ENCODE results near the gene RUSC2. TPM values are rescaled to one million over a fixed set of nuclear protein-coding genes. Genes with fewer than 3 reads are reported as not detected.
A peak's percentile ranks its signal among the peaks of the same experiment; 100 is the strongest.

RUSC2 gene
- total RNA-seq, 1 experiment from 2014 or later = 10.7 TPM

DNA sequence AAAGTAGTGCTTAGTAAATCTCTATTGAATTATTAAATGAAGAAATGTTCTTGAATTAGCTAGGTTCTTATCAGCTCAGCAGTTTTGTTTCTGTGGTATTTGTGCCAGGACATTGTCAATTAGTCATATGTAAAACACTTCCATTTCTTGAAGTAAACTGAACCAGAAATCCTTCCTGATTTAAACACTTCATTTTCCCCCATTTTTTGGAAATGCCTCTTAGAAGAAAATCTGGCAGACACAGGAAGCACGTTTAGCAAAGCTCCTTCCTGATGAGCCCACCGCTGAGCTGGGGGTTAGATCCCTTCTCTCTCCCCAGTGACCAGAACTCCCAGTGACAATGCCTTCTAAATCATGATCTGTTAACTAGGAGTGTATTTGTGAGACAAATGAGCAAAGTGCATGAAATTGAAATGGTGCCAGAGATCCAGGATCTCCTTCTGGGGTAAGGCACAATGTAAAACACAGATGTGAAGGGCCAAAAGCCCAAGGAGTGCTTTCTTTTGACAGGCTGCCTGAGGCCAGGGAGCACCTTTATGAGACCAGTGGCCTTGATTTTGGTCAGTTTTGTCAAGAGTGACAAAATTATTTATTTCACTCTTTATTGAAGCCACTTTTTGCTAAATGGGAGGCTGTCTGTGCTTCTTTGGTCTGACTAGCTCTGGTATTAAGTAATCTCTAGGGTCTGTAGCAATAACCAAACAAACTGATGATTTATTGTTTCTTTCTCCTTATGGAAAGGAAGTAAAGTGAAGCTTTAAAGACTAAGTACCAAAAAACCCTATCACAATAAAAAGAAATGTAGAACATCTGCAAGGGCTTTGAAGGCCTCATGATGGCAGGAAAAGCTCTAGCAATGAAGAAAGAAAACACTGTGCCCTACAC, 25.5 kb upstream of the RUSC2 start:
- Histone ChIP-seq H3K36me3 (ENCODE audit: low read depth, low read length) (no peaks in the 10 kb centered on the region), H3K27me3 (ENCODE audit: low read length) (no peaks in the 10 kb centered on the region), H3F3A (ENCODE audit: low read length, unreplicated experiment) (no peaks in the 10 kb centered on the region), H3K79me2 (ENCODE audit: low read length) (no peaks in the 10 kb centered on the region), H3K9ac (ENCODE audit: low read length) (no peak overlapping the region), H4K20me1 (ENCODE audit: low read length) (no peaks in the 10 kb centered on the region), H3K4me1 (ENCODE audit: insufficient read depth, low read length) (peaks cover 4% of the 10 kb centered on the region; the same call in 1 of the 2 replicates), H3K9me3 (ENCODE audit: low read length) (no peaks in the 10 kb centered on the region), H3K4me3 (ENCODE audit: low read length) (no peak overlapping the region), H3K9me2 (replicated peaks; ENCODE audit: low read length) (no peaks in the 10 kb centered on the region), H3K4me2 (ENCODE audit: low read length) (no peak overlapping the region), H2AFZ (ENCODE audit: low read length) (no peak overlapping the region), H3K27ac (ENCODE audit: low read length) (no peak overlapping the region)
- TF ChIP-seq CTCF (conservative IDR thresholded peaks at IDR 0.05; ENCODE audit: low read depth, low read length) = no peak
- no peak for TF ChIP-seq EZH2phosphoT487 (IDR thresholded peaks at IDR 0.05; ENCODE audit: borderline replicate concordance, low read length)
- TF ChIP-seq EZH2 (IDR thresholded peaks at IDR 0.05; ENCODE audit: low read length, unreplicated experiment) = no peak
- ATAC-seq (no peak), DNase-seq (no peak)
- BruUV-seq (replicated peaks) = no TSS peak
- POLR2A ChIA-PET (ENCODE audit: unreplicated experiment) = interaction anchor here (0.6 kb wide), 1 partner anchor 500 kb away, joined by 3 read pairs; no protein-coding TSS in a partner anchor
- intact Hi-C loops (cut with micrococcal nuclease) = no loop called here
- CTCF ChIA-PET = no interaction called here

GRCh38 chr9:35470340-35470739, 19.6 kb upstream of the RUSC2 start:
- no TSS peak for BruUV-seq (replicated peaks)
- H3K4me3 ChIP-seq (ENCODE audit: low read length) = 0 out of 2 replicates have a peak overlapping the region, but pooled peaks have one; percentile 24
- intact Hi-C loops (cut with micrococcal nuclease) = loop anchor here (2.0 to 10.0 kb wide), 4 partner anchors 44 to 306 kb away; partner anchors contain the start of gene UNC13B
- TF ChIP-seq EZH2 (IDR thresholded peaks at IDR 0.05; ENCODE audit: low read length, unreplicated experiment) (no peak), EZH2phosphoT487 (IDR thresholded peaks at IDR 0.05; ENCODE audit: borderline replicate concordance, low read length) (no peak), CTCF (conservative IDR thresholded peaks at IDR 0.05; ENCODE audit: low read depth, low read length) (no peak)
- no peaks in the 10 kb centered on the region for H3K79me2 ChIP-seq (ENCODE audit: low read length)
- CTCF ChIA-PET = no interaction called here
- no peak for DNase-seq
- H3K9me2 ChIP-seq (replicated peaks; ENCODE audit: low read length) = no peaks in the 10 kb centered on the region
- no peak overlapping the region for H2AFZ ChIP-seq (ENCODE audit: low read length)
- no peaks in the 10 kb centered on the region for H3F3A ChIP-seq (ENCODE audit: low read length, unreplicated experiment)
- peaks cover 25% of the 10 kb centered on the region for H3K4me1 ChIP-seq (ENCODE audit: insufficient read depth, low read length)
- peak overlapping the region; percentile 69 for H3K4me2 ChIP-seq (ENCODE audit: low read length)
- H3K27ac ChIP-seq (ENCODE audit: low read length) = peak overlapping the region; percentile 92
- POLR2A ChIA-PET (ENCODE audit: unreplicated experiment) = interaction anchor here (0.6 kb wide), 1 partner anchor 171 kb away, joined by 3 read pairs; no protein-coding TSS in a partner anchor
- no peaks in the 10 kb centered on the region for H3K9me3 ChIP-seq (ENCODE audit: low read length)
- H3K9ac ChIP-seq (ENCODE audit: low read length) = peak overlapping the region; percentile 52
- no peaks in the 10 kb centered on the region for H3K36me3 ChIP-seq (ENCODE audit: low read depth, low read length)
- ATAC-seq = no peak
- no peaks in the 10 kb centered on the region for H4K20me1 ChIP-seq (ENCODE audit: low read length)
- no peaks in the 10 kb centered on the region for H3K27me3 ChIP-seq (ENCODE audit: low read length)

All from PC-3 (cell line).